Liver (tissue), 10 donors: ENCODE measurements around the gene PDX1. TPM values are rescaled to one million over a fixed set of nuclear protein-coding genes. Genes with fewer than 3 reads are reported as not detected.

ENCODE experiments used
- DNase-seq: peaks from one replicate; pipeline ENCODE4 v3.0.0-alpha.2; 2017; ENCODE audit warnings: low spot score
- H3K27ac ChIP-seq, 2 donors: one replicate each; pipeline ENCODE4 v1.7.0; 2013; ENCODE audit warnings: inconsistent platforms in 2 of 2, low read length in 2 of 2, control low read depth in 1 of 2, low read depth in 1 of 2, mild to moderate bottlenecking in 1 of 2
- H3K27me3 ChIP-seq, 4 donors: one replicate each; pipeline versions ENCODE4 v1.6.1 to v1.7.0; 2013; ENCODE audit warnings: low read length in 3 of 4, inconsistent platforms in 1 of 4, mild to moderate bottlenecking in 1 of 4, moderate library complexity in 1 of 4; ENCODE audit not compliant: control insufficient read depth in 4 of 4, insufficient read depth in 4 of 4
- H3K36me3 ChIP-seq, 4 donors: one replicate each; pipeline versions ENCODE4 v1.6.1 to v1.7.0; 2013; ENCODE audit warnings: low read length in 3 of 4, mild to moderate bottlenecking in 3 of 4, low read depth in 1 of 4, moderate library complexity in 1 of 4; ENCODE audit not compliant: control insufficient read depth in 4 of 4, insufficient read depth in 3 of 4
- H3K4me1 ChIP-seq, 4 donors: one replicate each; pipeline versions ENCODE4 v1.6.1 to v1.7.0; 2013; ENCODE audit warnings: low read length in 3 of 4, mild to moderate bottlenecking in 3 of 4, moderate library complexity in 1 of 4; ENCODE audit not compliant: control insufficient read depth in 4 of 4, insufficient read depth in 4 of 4
- H3K4me3 ChIP-seq, 3 donors: one replicate each; pipeline versions ENCODE4 v1.6.1 to v1.7.0; 2013; ENCODE audit warnings: low read length in 3 of 3, control low read depth in 1 of 3, low read depth in 1 of 3, mild to moderate bottlenecking in 1 of 3
- H3K9ac ChIP-seq, 2 donors: one replicate each; pipeline ENCODE4 v1.7.0; 2013; ENCODE audit warnings: low read length in 2 of 2, mild to moderate bottlenecking in 2 of 2, moderate library complexity in 2 of 2, control low read depth in 1 of 2, low read depth in 1 of 2
- H3K9me3 ChIP-seq, 4 donors: one replicate each; pipeline versions ENCODE4 v1.6.1 to v1.7.0; 2013; ENCODE audit warnings: low read length in 3 of 4; ENCODE audit not compliant: control insufficient read depth in 4 of 4
- ATF3 ChIP-seq: IDR thresholded peaks from 2 replicates; pipeline ENCODE4 v1.6.1; 2016; ENCODE audit warnings: antibody characterized with exemption
- EGR1 ChIP-seq, 2 donors: IDR thresholded peaks; 2 replicates each; pipeline ENCODE4 v1.6.1; 2016 to 2018; ENCODE audit warnings: antibody characterized with exemption in 2 of 2, low read depth in 2 of 2
- FOXA1 ChIP-seq: IDR thresholded peaks from 2 replicates; pipeline ENCODE4 v1.6.1; 2016; ENCODE audit warnings: antibody characterized with exemption
- GABPA ChIP-seq, 2 donors: IDR thresholded peaks in 1 of 2; conservative IDR thresholded peaks in 1 of 2; 2 replicates each; pipeline ENCODE4 v1.6.1; 2016; ENCODE audit warnings: antibody characterized with exemption in 2 of 2, mild to moderate bottlenecking in 1 of 2, moderate library complexity in 1 of 2
- HNF4G ChIP-seq: IDR thresholded peaks from 2 replicates; pipeline ENCODE4 v1.6.1; 2016; ENCODE audit warnings: antibody characterized with exemption
- MAX ChIP-seq: IDR thresholded peaks from 2 replicates; pipeline ENCODE4 v1.6.1; 2016; ENCODE audit warnings: antibody characterized with exemption
- NR2F2 ChIP-seq: IDR thresholded peaks from 2 replicates; pipeline ENCODE4 v1.6.1; 2016; ENCODE audit warnings: antibody characterized with exemption
- REST ChIP-seq: IDR thresholded peaks from 2 replicates; pipeline ENCODE4 v1.6.1; 2016; ENCODE audit warnings: antibody characterized with exemption, mild to moderate bottlenecking
- SP1 ChIP-seq: IDR thresholded peaks from 2 replicates; pipeline ENCODE4 v1.6.1; 2018; ENCODE audit warnings: antibody characterized with exemption, mild to moderate bottlenecking
- WGBS: extraction: QIAGEN DNeasy Blood & Tissue Kit; methylation state at CpG from one replicate; pipeline ENCODE4 v1.1.7; 2013; 5-methylcytosine and 5-hydroxymethylcytosine counted together
- polyA plus RNA-seq, 2 donors: library from polyadenylated mRNA; stranded (reverse) in 1 of 2; unstranded in 1 of 2; fragments of 200-250 nt in 1 of 2; fragments of >200 nt in 1 of 2; fragmentation: Nextera tagmentation in 1 of 2; extraction: Ambion mirVana in 1 of 2; gene quantifications; one replicate each; pipeline versions ENCODE4 v1.2.1 to v1.2.3, GENCODE V29; 2013 to 2015
- small RNA-seq: library from RNA; depleted of rRNA; stranded (forward); fragments of <200 nt; gene quantifications from one replicate; pipeline ENCODE3, GENCODE V24; 2014
- total RNA-seq, 2 donors: library from RNA; depleted of rRNA; stranded (reverse); fragments of >200 nt; gene quantifications; one replicate each; pipeline ENCODE4 v1.2.3, GENCODE V29; 2014
- TF ChIP-seq, protein P1 (sequence below): IDR thresholded peaks from 2 replicates; pipeline ENCODE4 v1.6.1; 2016; ENCODE audit warnings: antibody characterized with exemption
- TF ChIP-seq, protein P2 (sequence below): fragments of 150-350 bp; IDR thresholded peaks from 2 replicates; pipeline ENCODE4 v1.5.1; 2017; ENCODE audit warnings: improper control_type of control experiment, low read depth, low read length; ENCODE audit not compliant: missing input control
- donor health status: healthy.
- donor health status: healthy.
- donor health status: healthy.
- donor health status: healthy.
- donor health status: healthy.

Gene PDX1
- total and polyA plus RNA-seq, 4 donors, result 0.08 to 0.16 (median 0.10) TPM; not detected in 1

GRCh38 chr13:27973291-27973690 is 53.5 kb downstream of the PDX1 start (continued):
- no peak for TF ChIP-seq SP1
- TF ChIP-seq, protein P1, sequence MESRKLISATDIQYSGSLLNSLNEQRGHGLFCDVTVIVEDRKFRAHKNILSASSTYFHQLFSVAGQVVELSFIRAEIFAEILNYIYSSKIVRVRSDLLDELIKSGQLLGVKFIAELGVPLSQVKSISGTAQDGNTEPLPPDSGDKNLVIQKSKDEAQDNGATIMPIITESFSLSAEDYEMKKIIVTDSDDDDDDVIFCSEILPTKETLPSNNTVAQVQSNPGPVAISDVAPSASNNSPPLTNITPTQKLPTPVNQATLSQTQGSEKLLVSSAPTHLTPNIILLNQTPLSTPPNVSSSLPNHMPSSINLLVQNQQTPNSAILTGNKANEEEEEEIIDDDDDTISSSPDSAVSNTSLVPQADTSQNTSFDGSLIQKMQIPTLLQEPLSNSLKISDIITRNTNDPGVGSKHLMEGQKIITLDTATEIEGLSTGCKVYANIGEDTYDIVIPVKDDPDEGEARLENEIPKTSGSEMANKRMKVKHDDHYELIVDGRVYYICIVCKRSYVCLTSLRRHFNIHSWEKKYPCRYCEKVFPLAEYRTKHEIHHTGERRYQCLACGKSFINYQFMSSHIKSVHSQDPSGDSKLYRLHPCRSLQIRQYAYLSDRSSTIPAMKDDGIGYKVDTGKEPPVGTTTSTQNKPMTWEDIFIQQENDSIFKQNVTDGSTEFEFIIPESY, result no peak

GRCh38 chr13:27973961-27974662 is 54.3 kb downstream of the PDX1 start:
- 11% methylated on average over 7 of the region's 7 CpGs for WGBS
- no peaks in the 10 kb centered on the region for H3K36me3 ChIP-seq
- H3K4me1 ChIP-seq, result peaks cover 6 to 22% (median 16%) of the 10 kb centered on the region in 4 donors
- no peak overlapping the region for H3K4me3 ChIP-seq
- DNase-seq, result no peak
- H3K27me3 ChIP-seq, result peaks cover 18 to 38% (median 26%) of the 10 kb centered on the region in 4 donors
- TF ChIP-seq GABPA (IDR thresholded peaks at IDR 0.05 in 1 of 2, conservative IDR thresholded peaks at IDR 0.05 in 1 of 2) (no peak), MAX (no peak), EGR1 (IDR thresholded peaks at IDR 0.05; ENCODE audit: low read depth in 2 of 2) (no peak), ATF3 (no peak), FOXA1 (no peak), REST (no peak), HNF4G (no peak), NR2F2 (no peak)
- TF ChIP-seq, protein P2, sequence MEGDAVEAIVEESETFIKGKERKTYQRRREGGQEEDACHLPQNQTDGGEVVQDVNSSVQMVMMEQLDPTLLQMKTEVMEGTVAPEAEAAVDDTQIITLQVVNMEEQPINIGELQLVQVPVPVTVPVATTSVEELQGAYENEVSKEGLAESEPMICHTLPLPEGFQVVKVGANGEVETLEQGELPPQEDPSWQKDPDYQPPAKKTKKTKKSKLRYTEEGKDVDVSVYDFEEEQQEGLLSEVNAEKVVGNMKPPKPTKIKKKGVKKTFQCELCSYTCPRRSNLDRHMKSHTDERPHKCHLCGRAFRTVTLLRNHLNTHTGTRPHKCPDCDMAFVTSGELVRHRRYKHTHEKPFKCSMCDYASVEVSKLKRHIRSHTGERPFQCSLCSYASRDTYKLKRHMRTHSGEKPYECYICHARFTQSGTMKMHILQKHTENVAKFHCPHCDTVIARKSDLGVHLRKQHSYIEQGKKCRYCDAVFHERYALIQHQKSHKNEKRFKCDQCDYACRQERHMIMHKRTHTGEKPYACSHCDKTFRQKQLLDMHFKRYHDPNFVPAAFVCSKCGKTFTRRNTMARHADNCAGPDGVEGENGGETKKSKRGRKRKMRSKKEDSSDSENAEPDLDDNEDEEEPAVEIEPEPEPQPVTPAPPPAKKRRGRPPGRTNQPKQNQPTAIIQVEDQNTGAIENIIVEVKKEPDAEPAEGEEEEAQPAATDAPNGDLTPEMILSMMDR, result no peak
- H3K27ac ChIP-seq, result no peak overlapping the region
- H3K9me3 ChIP-seq, result no peaks in the 10 kb centered on the region
- H3K9ac ChIP-seq, result no peak overlapping the region

Small RNA genes within 50 kb of the gene (small RNA-seq; reads per million reads assigned to genes)
- gene ATP5F1EP2, result 0.07 reads per million

Other genes starting within 250 kb of the PDX1 start
- not detected for gene GSX1, start 127.5 kb upstream of the PDX1 start, total RNA-seq
- gene GSX1, start 127.5 kb upstream of the PDX1 start, polyA plus RNA-seq, result not detected
- not detected for gene CDX2, start 49.3 kb downstream of the PDX1 start, total RNA-seq
- gene CDX2, start 49.3 kb downstream of the PDX1 start, polyA plus RNA-seq, result not detected
- not detected for gene URAD, start 68.7 kb downstream of the PDX1 start, total RNA-seq
- not detected for gene URAD, start 68.7 kb downstream of the PDX1 start, polyA plus RNA-seq
- under 1 TPM; 0.67 to 0.84 TPM for gene FLT3, start 180.6 kb downstream of the PDX1 start, total RNA-seq
- under 1 TPM; 0.14 to 0.16 TPM for gene FLT3, start 180.6 kb downstream of the PDX1 start, polyA plus RNA-seq
- gene PAN3, start 218.5 kb downstream of the PDX1 start, total RNA-seq, result 10 to 100 TPM; 13.1 to 22.8 TPM
- gene PAN3, start 218.5 kb downstream of the PDX1 start, polyA plus RNA-seq, result 10 to 100 TPM in 1 of 2 donors, 1 to 10 TPM in 1; 2.9 to 10.2 TPM